Measurements from ENCODE around the gene BTBD16. TPM values are rescaled to one million over a fixed set of nuclear protein-coding genes. Genes with fewer than 3 reads are reported as not detected.

The BTBD16 gene
- total RNA-seq, 1 experiment from 2014 or later = 0.88 TPM

DNA sequence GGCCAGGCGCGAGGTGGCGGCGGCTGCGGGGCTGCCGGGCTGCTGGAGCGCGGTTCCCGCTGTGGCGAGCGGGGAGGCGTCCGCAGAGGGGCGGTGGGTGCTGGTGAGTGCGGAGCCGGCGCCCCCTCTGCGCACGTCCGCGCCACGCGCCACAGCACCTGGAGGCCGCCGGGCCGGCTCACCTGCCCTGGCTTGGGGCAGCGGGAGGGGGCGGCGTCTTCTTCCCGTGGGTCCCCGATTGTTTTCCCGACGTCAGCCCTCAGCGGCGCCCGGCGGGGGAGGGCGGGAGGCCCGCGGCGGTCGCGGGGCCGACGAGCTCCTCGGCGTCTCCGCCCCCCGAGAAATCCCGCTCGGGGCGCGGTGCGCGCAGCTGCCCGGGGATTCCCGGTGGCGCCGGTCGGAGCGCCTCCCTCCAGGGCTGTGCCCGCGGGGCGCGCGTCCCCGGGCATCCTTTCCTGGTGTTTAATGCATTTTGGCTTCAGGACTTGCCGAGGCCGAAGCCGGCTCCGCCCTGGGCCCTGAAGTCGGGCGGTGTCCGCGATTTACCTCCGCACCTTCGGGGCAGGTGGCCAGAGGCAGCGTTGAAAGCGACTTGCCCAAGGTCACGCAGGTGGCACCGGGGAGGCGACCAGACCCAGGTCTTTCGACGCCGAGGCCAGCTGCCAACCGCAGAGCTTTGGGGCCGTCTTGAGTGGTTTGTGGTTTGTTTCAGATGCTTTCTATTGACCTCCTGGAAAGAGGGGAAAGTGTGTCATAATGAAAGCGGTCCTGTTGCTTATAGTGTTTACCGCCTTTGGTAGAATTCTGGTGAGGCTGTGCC, 104.0 kb downstream of the BTBD16 start:
- in situ Hi-C loops (cut with HindIII; ENCODE audit: low pct_unique_long_range_greater_than_20kb, low sequenced_read_pairs) = no loop called here
- peak; percentile 77 for DNase-seq (ENCODE audit: low read depth)

DNA sequence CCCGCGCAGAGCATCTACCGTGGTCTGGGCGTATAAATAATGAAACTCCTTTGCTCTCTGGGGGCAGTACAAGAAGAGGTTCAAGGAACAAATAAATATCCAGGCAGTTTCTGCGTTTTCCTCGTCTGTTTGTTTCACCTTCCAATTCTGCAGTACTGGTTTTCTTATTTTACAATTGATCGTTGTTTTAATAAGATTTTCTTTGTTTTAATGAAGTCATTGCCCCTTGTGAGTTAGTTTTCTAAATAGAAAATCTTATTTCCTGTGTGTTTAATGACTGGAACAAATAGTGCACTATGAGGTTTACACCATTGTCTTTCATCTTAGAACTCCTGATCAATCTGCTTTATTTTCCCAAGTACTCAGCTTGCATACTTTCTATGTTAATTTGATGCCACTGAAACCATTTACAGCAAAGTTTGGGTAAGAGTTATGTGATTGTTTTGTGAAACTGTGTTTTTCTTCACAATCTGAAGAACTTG, 104.6 kb downstream of the BTBD16 start:
- no peak for DNase-seq (ENCODE audit: low read depth)
- in situ Hi-C loops (cut with HindIII; ENCODE audit: low pct_unique_long_range_greater_than_20kb, low sequenced_read_pairs) = no loop called here

DNA sequence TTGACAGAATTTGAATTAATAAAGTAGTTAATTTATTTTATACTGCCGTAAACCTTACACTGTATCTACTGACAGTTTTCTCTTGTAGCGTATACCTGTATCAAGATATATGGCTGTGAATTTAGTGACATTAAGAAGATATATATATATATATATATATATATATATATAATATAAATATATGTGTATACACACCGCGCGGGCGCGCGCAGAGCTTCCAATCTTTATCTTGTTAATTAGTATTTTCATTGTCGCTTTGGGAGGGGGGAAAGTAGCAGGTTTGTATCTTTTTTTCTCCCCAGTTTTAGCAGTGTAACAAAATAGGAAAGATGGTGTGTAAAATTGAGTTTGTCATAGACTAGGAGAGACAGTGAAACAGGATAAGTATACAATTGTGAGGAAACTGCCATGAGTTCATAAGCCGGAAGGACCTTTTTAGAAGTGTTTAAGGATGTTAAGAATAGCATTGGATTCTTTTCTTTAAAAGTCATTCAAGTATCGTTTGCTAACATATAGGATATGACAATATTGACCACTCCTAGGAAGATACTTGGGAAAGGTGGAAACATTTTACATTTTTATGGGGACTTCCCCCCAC, 105.4 kb downstream of the BTBD16 start:
- no peak for DNase-seq (ENCODE audit: low read depth)
- in situ Hi-C loops (cut with HindIII; ENCODE audit: low pct_unique_long_range_greater_than_20kb, low sequenced_read_pairs) = no loop called here

DNA sequence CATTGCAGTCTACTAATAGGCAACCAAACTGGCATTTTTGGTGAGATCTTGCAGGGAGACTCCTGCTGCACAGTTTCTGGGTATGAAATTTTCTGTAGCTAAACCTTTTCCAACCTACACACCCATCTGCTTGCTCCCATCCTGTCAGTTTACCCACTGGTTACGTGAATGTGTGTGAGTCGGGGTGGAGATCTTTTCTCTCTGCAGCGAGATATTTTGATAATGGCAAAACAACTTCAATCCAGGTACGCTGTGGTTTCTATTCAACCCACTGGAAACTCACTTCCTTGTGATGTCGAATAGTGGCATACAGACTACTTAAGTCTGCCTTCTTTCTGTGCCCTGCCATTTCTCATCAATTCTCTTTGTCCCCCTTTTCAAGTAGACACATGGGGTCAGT, 107.9 kb downstream of the BTBD16 start:
- in situ Hi-C loops (cut with HindIII; ENCODE audit: low pct_unique_long_range_greater_than_20kb, low sequenced_read_pairs) = no loop called here
- DNase-seq (ENCODE audit: low read depth) = no peak

DNA sequence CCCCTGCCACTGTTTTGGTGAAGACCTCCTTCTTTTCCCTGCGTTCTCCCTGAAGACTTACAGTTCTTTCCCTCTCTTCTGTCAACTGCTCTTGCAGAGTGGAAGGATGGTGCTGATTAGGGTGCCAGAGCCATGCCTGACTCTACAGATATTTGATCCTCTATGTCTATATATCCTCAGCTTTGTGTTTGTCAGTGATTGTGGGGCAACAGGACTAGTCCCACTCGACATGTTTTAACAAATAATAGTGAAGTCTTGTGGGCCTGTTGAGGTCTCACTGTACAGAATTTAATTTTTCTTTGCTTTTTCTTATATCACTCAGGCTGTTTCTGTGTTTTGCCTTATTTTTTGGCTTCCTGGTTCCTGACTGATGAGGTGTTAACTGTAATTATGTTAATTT, 108.4 kb downstream of the BTBD16 start:
- DNase-seq (ENCODE audit: low read depth) = no peak
- in situ Hi-C loops (cut with HindIII; ENCODE audit: low pct_unique_long_range_greater_than_20kb, low sequenced_read_pairs) = no loop called here

DNA sequence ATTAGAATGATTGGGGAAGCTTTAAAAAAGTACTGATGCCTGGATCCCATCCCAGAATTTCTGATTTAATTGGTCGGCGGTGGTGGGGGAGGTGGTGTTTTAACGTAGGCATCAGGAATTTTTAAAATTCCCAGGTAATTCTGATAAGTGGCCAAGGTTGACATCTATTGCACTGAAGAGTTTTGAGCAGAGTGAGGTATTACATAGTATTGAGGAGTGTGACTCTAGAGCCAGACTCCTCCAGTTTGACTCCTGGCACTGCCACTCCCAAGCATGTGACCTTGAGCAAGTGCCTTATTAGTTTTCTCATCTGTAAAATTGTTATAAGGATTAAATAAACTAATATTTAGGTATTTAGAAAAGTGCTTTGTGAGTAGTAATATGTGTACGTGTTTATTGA, 109.6 kb downstream of the BTBD16 start:
- in situ Hi-C loops (cut with HindIII; ENCODE audit: low pct_unique_long_range_greater_than_20kb, low sequenced_read_pairs) = no loop called here
- no peak for DNase-seq (ENCODE audit: low read depth)

DNA sequence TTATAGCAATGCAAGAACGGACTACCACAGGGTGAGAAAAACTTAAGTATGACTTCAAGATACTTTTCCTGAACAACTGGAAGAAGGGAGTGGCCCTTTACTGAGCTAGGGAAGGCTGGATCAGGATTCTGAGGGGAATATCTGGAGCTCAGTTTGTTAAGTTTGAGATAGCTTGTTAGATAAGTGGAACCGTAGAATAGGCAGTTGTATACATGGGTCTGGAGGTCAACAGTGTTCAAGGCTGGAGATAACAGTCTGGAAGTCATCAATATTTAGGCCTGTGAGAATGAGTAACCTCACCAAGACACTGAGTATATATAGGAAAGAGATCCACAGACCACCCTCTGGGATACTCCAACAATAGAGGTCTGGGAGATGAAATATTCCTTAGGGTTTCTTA, 110.6 kb downstream of the BTBD16 start:
- DNase-seq (ENCODE audit: low read depth) = no peak
- in situ Hi-C loops (cut with HindIII; ENCODE audit: low pct_unique_long_range_greater_than_20kb, low sequenced_read_pairs) = no loop called here

DNA sequence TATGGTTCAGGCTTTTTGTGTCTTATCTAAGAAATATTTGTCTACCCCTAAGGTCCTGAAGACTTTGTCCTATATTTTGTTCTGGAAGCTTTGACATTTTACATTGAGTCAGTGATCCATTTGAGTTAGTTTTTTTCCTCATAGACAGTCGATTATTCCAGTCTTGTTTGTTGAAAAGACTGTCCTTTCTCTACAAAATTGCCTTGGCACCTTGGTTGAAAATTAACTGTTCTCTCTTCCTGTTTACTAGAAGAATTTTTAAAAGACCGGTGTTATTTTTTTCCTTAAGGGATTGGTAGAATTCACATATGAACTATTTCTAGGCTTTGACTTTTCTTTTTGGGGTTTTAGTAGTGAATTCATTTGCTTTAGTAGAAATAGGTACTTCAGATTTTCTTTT, 115.4 kb downstream of the BTBD16 start:
- in situ Hi-C loops (cut with HindIII; ENCODE audit: low pct_unique_long_range_greater_than_20kb, low sequenced_read_pairs) = no loop called here

DNA sequence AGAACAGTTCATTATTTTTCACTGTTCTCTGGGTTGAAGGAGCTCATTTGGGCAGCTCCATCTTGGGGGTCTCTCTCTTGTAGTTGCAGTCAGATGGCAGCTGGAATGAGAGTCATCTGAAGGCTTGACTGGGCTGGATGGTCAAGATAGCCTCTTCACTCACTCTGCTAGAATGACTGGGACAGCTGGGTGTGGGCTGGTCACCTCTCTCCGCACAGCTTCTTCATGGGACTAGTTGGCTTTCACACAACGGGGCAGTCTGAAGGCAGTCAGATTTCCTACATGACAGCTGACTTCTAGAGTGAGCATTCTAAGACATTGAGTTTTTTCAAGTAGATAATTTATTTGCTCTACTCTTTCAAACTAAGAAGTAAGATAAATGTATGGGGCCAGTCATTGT, 116.5 kb downstream of the BTBD16 start:
- in situ Hi-C loops (cut with HindIII; ENCODE audit: low pct_unique_long_range_greater_than_20kb, low sequenced_read_pairs) = no loop called here
- DNase-seq (ENCODE audit: low read depth) = no peak

More for the DNA sequence above, 115.4 kb downstream of the BTBD16 start:
- no peak for DNase-seq (ENCODE audit: low read depth)

Other genes with a start within 250 kb of the BTBD16 start
- gene PLEKHA1, start 103.4 kb downstream of the BTBD16 start, total RNA-seq (2014; rRNA removed; shearing (Covaris generic); ENCODE audit: low replicate concordance) = 42.6 and 58.2 TPM in 2 replicates
- not detected in 2 replicates for gene ARMS2, start 183.4 kb downstream of the BTBD16 start, total RNA-seq (2014; rRNA removed; shearing (Covaris generic); ENCODE audit: low replicate concordance)
- gene HTRA1, start 190.3 kb downstream of the BTBD16 start, total RNA-seq (2014; rRNA removed; shearing (Covaris generic); ENCODE audit: low replicate concordance) = 34.5 and 42.1 TPM in 2 replicates

Measured in Caki2 (cell line).